MCF 10A (cell line): ENCODE results near the gene DLG3. TPM values are rescaled to one million over a fixed set of nuclear protein-coding genes. Genes with fewer than 3 reads are reported as not detected.

Experiments used
- BruUV-seq: library from RNA; stranded (reverse); fragments of 400-500 nt; replicated peaks from 2 replicates; lab custom pipeline; 2021; lab: Mats Ljungman, UMichigan
- CTCF ChIA-PET: fragments of 300-600 bp; sonication (Branson Sonifier 250); formaldehyde crosslinking; extraction: SDS; loops from one replicate; lab custom pipeline; 2021; ENCODE audit warnings: antibody characterized with exemption, inconsistent platforms; lab: Yijun Ruan, JAX
- POLR2A ChIA-PET: fragments of 300-600, 350-650 bp; sonication (Branson Sonifier 250); formaldehyde crosslinking; extraction: SDS; loops from one replicate; lab custom pipeline; 2020; ENCODE audit warnings: antibody characterized with exemption, inconsistent platforms; lab: Yijun Ruan, JAX
- DNase-seq: peaks from one replicate; pipeline ENCODE4 v3.0.0-alpha.2; 2018; ENCODE audit not compliant: unreplicated experiment
- H3K27ac Mint-ChIP-seq: one replicate; pipeline ENCODE4 v1.8.0; 2022; ENCODE audit warnings: mild to moderate bottlenecking, low read depth, mixed read lengths; ENCODE audit not compliant: unreplicated experiment
- H3K27me3 Mint-ChIP-seq: one replicate; pipeline ENCODE4 v1.8.0; 2022; ENCODE audit warnings: mixed read lengths; ENCODE audit not compliant: insufficient read depth, unreplicated experiment
- H3K36me3 Mint-ChIP-seq: one replicate; pipeline ENCODE4 v1.8.0; 2022; ENCODE audit warnings: mild to moderate bottlenecking, moderate library complexity, mixed read lengths; ENCODE audit not compliant: insufficient read depth, unreplicated experiment
- H3K4me1 Mint-ChIP-seq: one replicate; pipeline ENCODE4 v1.8.0; 2022; ENCODE audit warnings: mixed read lengths; ENCODE audit not compliant: insufficient read depth, unreplicated experiment
- H3K4me3 Mint-ChIP-seq: one replicate; pipeline ENCODE4 v1.8.0; 2022; ENCODE audit warnings: mild to moderate bottlenecking, moderate library complexity, mixed read lengths; ENCODE audit not compliant: unreplicated experiment
- H3K9me3 Mint-ChIP-seq: one replicate; pipeline ENCODE4 v1.8.0; 2022; ENCODE audit warnings: mixed read lengths; ENCODE audit not compliant: unreplicated experiment
- CTCF ChIP-seq: fragments of 200-600 bp; IDR thresholded peaks from one replicate; pipeline ENCODE4 v1.8.0; 2022; ENCODE audit warnings: antibody characterized with exemption, mild to moderate bottlenecking; ENCODE audit not compliant: unreplicated experiment
- intact Hi-C: fragments of 100-400 bp; cut with micrococcal nuclease; formaldehyde crosslinking; loops from 2 replicates; pipeline ENCODE4 v1.14.1; 2022
- total RNA-seq: library from RNA; stranded (reverse); gene quantifications from 2 replicates; pipeline ENCODE4 v1.2.3, GENCODE V29; 2022

Gene DLG3
- total RNA-seq, 1 experiment from 2014 or later: 12.8 TPM

GRCh38 chrX:70479247-70479921, 34.7 kb downstream of the DLG3 start:
- POLR2A ChIA-PET: interaction anchor here (0.8 to 3.1 kb wide), 4 partner anchors 24 to 75 kb away, joined by 3 to 18 read pairs (median 3); no protein-coding TSS in a partner anchor
- no peak overlapping the region for H3K4me3 Mint-ChIP-seq
- H3K4me1 Mint-ChIP-seq: peaks cover 33% of the 10 kb centered on the region

GRCh38 chrX:70479922-70480659, 35.5 kb downstream of the DLG3 start:
- peaks cover 57% of the 10 kb centered on the region for H3K27me3 Mint-ChIP-seq
- POLR2A ChIA-PET: interaction anchor here (0.7 to 3.1 kb wide), 3 partner anchors 11 to 74 kb away, joined by 3 to 18 read pairs (median 3); no protein-coding TSS in a partner anchor
- intact Hi-C loops: no loop called here
- H3K4me1 Mint-ChIP-seq: peaks cover 33% of the 10 kb centered on the region
- peak; percentile 67 for DNase-seq
- no peaks in the 10 kb centered on the region for H3K36me3 Mint-ChIP-seq
- BruUV-seq: no TSS peak
- peak overlapping the region; percentile 11 for H3K4me3 Mint-ChIP-seq
- peak overlapping the region; percentile 63 for H3K27ac Mint-ChIP-seq
- H3K9me3 Mint-ChIP-seq: no peaks in the 10 kb centered on the region
- no peak for TF ChIP-seq CTCF
- CTCF ChIA-PET: interaction anchor here (0.6 to 2.4 kb wide), 8 partner anchors 24 to 193 kb away, joined by 3 to 8 read pairs (median 3); no protein-coding TSS in a partner anchor

More at GRCh38 chrX:70479247-70479921, 34.7 kb downstream of the DLG3 start:
- peak; percentile 61 for DNase-seq
- no peaks in the 10 kb centered on the region for H3K9me3 Mint-ChIP-seq
- H3K27me3 Mint-ChIP-seq: peaks cover 54% of the 10 kb centered on the region
- no peak overlapping the region for H3K27ac Mint-ChIP-seq
- BruUV-seq: no TSS peak
- TF ChIP-seq CTCF: no peak
- intact Hi-C loops: no loop called here
- CTCF ChIA-PET: interaction anchor here (0.6 to 2.4 kb wide), 10 partner anchors 24 to 194 kb away, joined by 3 to 8 read pairs (median 3); no protein-coding TSS in a partner anchor
- no peaks in the 10 kb centered on the region for H3K36me3 Mint-ChIP-seq

- Mint-ChIP-seq H3K27ac (peak overlapping the region; percentile 63), H3K36me3 (no peaks in the 10 kb centered on the region), H3K4me3 (peak overlapping the region; percentile 11), H3K9me3 (no peaks in the 10 kb centered on the region), H3K27me3 (peaks cover 60% of the 10 kb centered on the region), H3K4me1 (peaks cover 33% of the 10 kb centered on the region)
- ChIA-PET CTCF (interaction anchor here (0.7 to 2.4 kb wide), 5 partner anchors 27 to 184 kb away, joined by 3 to 8 read pairs (median 3); no protein-coding TSS in a partner anchor), POLR2A (interaction anchor here (0.7 to 3.1 kb wide), 2 partner anchors 11 to 25 kb away, joined by 3 to 18 read pairs; no protein-coding TSS in a partner anchor)
- peak; percentile 32 for DNase-seq
- no TSS peak for BruUV-seq
- TF ChIP-seq CTCF: no peak
- intact Hi-C loops: no loop called here
These were observed 36.0 kb downstream of the DLG3 start for GRCh38 chrX:70480660-70481018.
